CD4-positive, alpha-beta memory T cell (primary cell): ENCODE results near the gene MICALL2. TPM values are rescaled to one million over a fixed set of nuclear protein-coding genes. Genes with fewer than 3 reads are reported as not detected.
A peak's percentile ranks its signal among the peaks of the same experiment; 100 is the strongest.

ENCODE experiments used
- CTCF ChIA-PET: fragments of 350-600 bp; sonication (Branson Sonifier 250); formaldehyde crosslinking; loops from one replicate; lab custom pipeline; 2021; ENCODE audit warnings: inconsistent platforms; ENCODE audit not compliant: partially characterized antibody; lab: Charles Lee
- POLR2A ChIA-PET: fragments of 350-600 bp; sonication (Branson Sonifier 250); formaldehyde crosslinking; loops from one replicate; lab custom pipeline; 2021; ENCODE audit not compliant: partially characterized antibody; lab: Charles Lee
- DNase-seq, 5 donors: peaks; one replicate each; pipeline versions ENCODE4 v3.0.0 to v3.0.0-alpha.2; 2020 to 2022; ENCODE audit warnings: mixed read lengths in 1 of 5
- H3K27ac ChIP-seq: one replicate; pipeline ENCODE4 v1.7.0; 2013; ENCODE audit warnings: low read depth, low read length
- H3K27me3 ChIP-seq: 2 replicates; pipeline ENCODE4 v1.7.0; 2013; ENCODE audit warnings: mild to moderate bottlenecking, low read length, moderate library complexity; ENCODE audit not compliant: insufficient read depth
- H3K36me3 ChIP-seq: 2 replicates; pipeline ENCODE4 v1.7.0; 2013; ENCODE audit warnings: mild to moderate bottlenecking, low read length, moderate library complexity; ENCODE audit not compliant: insufficient read depth
- H3K4me1 ChIP-seq: 2 replicates; pipeline ENCODE4 v1.7.0; 2013; ENCODE audit warnings: mild to moderate bottlenecking, low read length, moderate library complexity; ENCODE audit not compliant: insufficient read depth
- H3K4me3 ChIP-seq, 2 donors: one replicate each; pipeline ENCODE4 v1.7.0; 2013; ENCODE audit warnings: low read length in 2 of 2, mild to moderate bottlenecking in 1 of 2
- H3K9me3 ChIP-seq, 2 donors: one replicate each; pipeline ENCODE4 v1.7.0; 2013; ENCODE audit warnings: low read length in 2 of 2, control low read depth in 1 of 2; ENCODE audit not compliant: control insufficient read depth in 1 of 2
- H3K27ac Mint-ChIP-seq, 7 donors: one replicate each; pipeline ENCODE4 v1.8.0; 2020 to 2021; ENCODE audit warnings: mixed read lengths in 7 of 7, mild to moderate bottlenecking in 6 of 7, inconsistent platforms in 3 of 7, moderate library complexity in 3 of 7
- H3K27me3 Mint-ChIP-seq, 2 donors: one replicate each; pipeline ENCODE4 v1.8.0; 2020 to 2021; ENCODE audit warnings: mixed read lengths in 2 of 2
- H3K36me3 Mint-ChIP-seq, 2 donors: one replicate each; pipeline ENCODE4 v1.8.0; 2020 to 2021; ENCODE audit warnings: mixed read lengths in 2 of 2, inconsistent platforms in 1 of 2, mild to moderate bottlenecking in 1 of 2
- H3K4me1 Mint-ChIP-seq, 4 donors: one replicate each; pipeline ENCODE4 v1.8.0; 2020 to 2021; ENCODE audit warnings: mixed read lengths in 4 of 4, mild to moderate bottlenecking in 1 of 4
- H3K4me3 Mint-ChIP-seq, 8 donors: one replicate each; pipeline ENCODE4 v1.8.0; 2020 to 2021; ENCODE audit warnings: mixed read lengths in 8 of 8, mild to moderate bottlenecking in 7 of 8, moderate library complexity in 6 of 8, inconsistent platforms in 3 of 8
- H3K9me3 Mint-ChIP-seq, 8 donors: one replicate each; pipeline ENCODE4 v1.8.0; 2020 to 2021; ENCODE audit warnings: mixed read lengths in 8 of 8, mild to moderate bottlenecking in 5 of 8, inconsistent platforms in 3 of 8, moderate library complexity in 1 of 8
- intact Hi-C: fragments of 100-400 bp; cut with micrococcal nuclease; formaldehyde crosslinking; loops from one replicate; pipeline ENCODE4 v1.15.1; 2023
- polyA plus RNA-seq, 2 donors: library from polyadenylated mRNA; unstranded; fragments of 300-500 nt; fragmentation: Illumina TruSeq; gene quantifications; one replicate each; pipeline ENCODE4 v1.2.3, GENCODE V29; 2021
- total RNA-seq, 2 experiments: library from RNA; stranded (reverse); gene quantifications; one replicate each; pipeline ENCODE4 v1.2.3, GENCODE V29; 2021

Gene MICALL2
- total and polyA plus RNA-seq, 4 experiments from 2014 or later = 0.44 to 3.3 (median 2.6) TPM; not detected in 1

- Mint-ChIP-seq H3K27me3 (peaks cover 15 to 22% of the 10 kb centered on the region in 2 donors), H3K27ac (no peak overlapping the region), H3K4me3 (no peak overlapping the region), H3K4me1 (no peaks in the 10 kb centered on the region), H3K9me3 (peaks cover 0 to 20% (median 7%) of the 10 kb centered on the region in 8 donors), H3K36me3 (no peaks in the 10 kb centered on the region)
- Histone ChIP-seq H3K9me3 (no peaks in the 10 kb centered on the region), H3K27ac (no peak overlapping the region), H3K4me3 (no peak overlapping the region), H3K36me3 (no peaks in the 10 kb centered on the region), H3K27me3 (peaks cover 6% of the 10 kb centered on the region), H3K4me1 (no peaks in the 10 kb centered on the region)
- intact Hi-C loops = no loop called here
- ChIA-PET CTCF (no interaction called here), POLR2A (no interaction called here)
- no peak for DNase-seq
These were observed 67.8 kb downstream of the MICALL2 start for GRCh38 chr7:1391449-1391848.

- H3K4me3 Mint-ChIP-seq = no peak overlapping the region
- peaks cover 0 to 1% (median 0%) of the 10 kb centered on the region in 4 donors for H3K4me1 Mint-ChIP-seq
- Histone ChIP-seq H3K4me1 (no peaks in the 10 kb centered on the region), H3K9me3 (no peaks in the 10 kb centered on the region), H3K27ac (no peak overlapping the region), H3K4me3 (no peak overlapping the region), H3K36me3 (no peaks in the 10 kb centered on the region), H3K27me3 (peaks cover 9% of the 10 kb centered on the region)
- intact Hi-C loops = no loop called here
- ChIA-PET POLR2A (interaction anchor here (0.7 kb wide), 1 partner anchor 29 kb away, joined by 3 read pairs; no protein-coding TSS in a partner anchor), CTCF (no interaction called here)
- H3K9me3 Mint-ChIP-seq = peaks cover 0 to 15% (median 7%) of the 10 kb centered on the region in 8 donors
- no peak overlapping the region for H3K27ac Mint-ChIP-seq
- peaks cover 19 to 27% of the 10 kb centered on the region in 2 donors for H3K27me3 Mint-ChIP-seq
- peaks cover 0 to 5% of the 10 kb centered on the region in 2 donors for H3K36me3 Mint-ChIP-seq
- no peak for DNase-seq
These were observed 70.5 kb downstream of the MICALL2 start for GRCh38 chr7:1388703-1389335.

- Mint-ChIP-seq H3K36me3 (peaks cover 0 to 5% of the 10 kb centered on the region in 2 donors), H3K4me3 (no peak overlapping the region), H3K27ac (no peak overlapping the region), H3K27me3 (peaks cover 15 to 27% of the 10 kb centered on the region in 2 donors), H3K4me1 (peaks cover 0 to 1% (median 0%) of the 10 kb centered on the region in 4 donors), H3K9me3 (peaks cover 0 to 13% (median 7%) of the 10 kb centered on the region in 8 donors)
- POLR2A ChIA-PET = interaction anchor here (0.7 kb wide), 1 partner anchor 30 kb away, joined by 3 read pairs; no protein-coding TSS in a partner anchor
- CTCF ChIA-PET = no interaction called here
- no peak overlapping the region for H3K4me3 ChIP-seq
- H3K36me3 ChIP-seq = no peaks in the 10 kb centered on the region
- peaks cover 9% of the 10 kb centered on the region for H3K27me3 ChIP-seq
- no peaks in the 10 kb centered on the region for H3K9me3 ChIP-seq
- H3K27ac ChIP-seq = no peak overlapping the region
- intact Hi-C loops = no loop called here
- no peaks in the 10 kb centered on the region for H3K4me1 ChIP-seq
- DNase-seq = no peak
These were observed 71.1 kb downstream of the MICALL2 start for GRCh38 chr7:1388021-1388702.

- peaks cover 0 to 13% (median 5%) of the 10 kb centered on the region in 8 donors for H3K9me3 Mint-ChIP-seq
- peaks cover 15 to 26% of the 10 kb centered on the region in 2 donors for H3K27me3 Mint-ChIP-seq
- intact Hi-C loops = no loop called here
- POLR2A ChIA-PET = no interaction called here
- Histone ChIP-seq H3K4me3 (no peak overlapping the region), H3K27ac (no peak overlapping the region), H3K9me3 (no peaks in the 10 kb centered on the region), H3K27me3 (peaks cover 9% of the 10 kb centered on the region), H3K4me1 (no peaks in the 10 kb centered on the region), H3K36me3 (no peaks in the 10 kb centered on the region)
- DNase-seq = no peak
- no peak overlapping the region for H3K4me3 Mint-ChIP-seq
- no peak overlapping the region for H3K27ac Mint-ChIP-seq
- peaks cover 0 to 1% (median 0%) of the 10 kb centered on the region in 4 donors for H3K4me1 Mint-ChIP-seq
- CTCF ChIA-PET = no interaction called here
- peaks cover 0 to 5% of the 10 kb centered on the region in 2 donors for H3K36me3 Mint-ChIP-seq
These were observed 72.0 kb downstream of the MICALL2 start for GRCh38 chr7:1387261-1387660.

GRCh38 chr7:1386623-1387220 lies 72.5 kb downstream of the MICALL2 start:
- H3K27me3 Mint-ChIP-seq = peaks cover 14 to 22% of the 10 kb centered on the region in 2 donors
- Histone ChIP-seq H3K4me1 (no peaks in the 10 kb centered on the region), H3K4me3 (no peak overlapping the region), H3K36me3 (no peaks in the 10 kb centered on the region), H3K9me3 (no peaks in the 10 kb centered on the region), H3K27ac (no peak overlapping the region), H3K27me3 (peaks cover 5% of the 10 kb centered on the region)
- POLR2A ChIA-PET = no interaction called here
- no peak for DNase-seq
- peaks cover 0 to 11% (median 4%) of the 10 kb centered on the region in 8 donors for H3K9me3 Mint-ChIP-seq
- peaks cover 0 to 5% of the 10 kb centered on the region in 2 donors for H3K36me3 Mint-ChIP-seq
- CTCF ChIA-PET = no interaction called here
- H3K27ac Mint-ChIP-seq = no peak overlapping the region
- peak overlapping the region in 1 of 8 donors; percentile 15 for H3K4me3 Mint-ChIP-seq
- intact Hi-C loops = no loop called here
- peaks cover 0 to 1% (median 0%) of the 10 kb centered on the region in 4 donors for H3K4me1 Mint-ChIP-seq

- DNase-seq = no peak
- Histone ChIP-seq H3K9me3 (no peaks in the 10 kb centered on the region), H3K4me3 (no peak overlapping the region), H3K36me3 (no peaks in the 10 kb centered on the region), H3K4me1 (no peaks in the 10 kb centered on the region), H3K27me3 (peaks cover 3% of the 10 kb centered on the region), H3K27ac (no peak overlapping the region)
- Mint-ChIP-seq H3K27ac (no peak overlapping the region), H3K4me3 (no peak overlapping the region), H3K36me3 (peaks cover 0 to 5% of the 10 kb centered on the region in 2 donors), H3K9me3 (peaks cover 0 to 4% (median 2%) of the 10 kb centered on the region in 8 donors), H3K27me3 (peaks cover 14 to 17% of the 10 kb centered on the region in 2 donors), H3K4me1 (peaks cover 0 to 1% (median 0%) of the 10 kb centered on the region in 4 donors)
- POLR2A ChIA-PET = no interaction called here
- CTCF ChIA-PET = no interaction called here
- intact Hi-C loops = no loop called here
These were observed 73.3 kb downstream of the MICALL2 start for GRCh38 chr7:1385809-1386622.
